HepG2 (cell line): ENCODE results near the gene PEX3. TPM values are rescaled to one million over a fixed set of nuclear protein-coding genes. Genes with fewer than 3 reads are reported as not detected.

Experiments
- ATAC-seq: fragments of 200-7000 bp; cut with Tn5 transposase; 3 replicates; pipeline ENCODE4 v1.9.1; 2020; ENCODE audit warnings: mild to moderate bottlenecking, moderate library complexity
- BruUV-seq: library from RNA; stranded (reverse); fragments of 400-500 nt; replicated peaks from 2 replicates; lab custom pipeline; 2021; lab: Mats Ljungman, UMichigan
- CTCF ChIA-PET: fragments of 300-600 bp; formaldehyde crosslinking; extraction: SDS; loops from one replicate; lab custom pipeline; 2021; ENCODE audit warnings: low total read pairs, inconsistent platforms, low intra/inter-chr PET ratio; lab: Yijun Ruan, JAX
- POLR2A ChIA-PET: fragments of 350-600 bp; sonication (Branson Sonifier 250); formaldehyde crosslinking; loops from one replicate; lab custom pipeline; 2020; ENCODE audit warnings: antibody characterized with exemption, inconsistent platforms; lab: Yijun Ruan, JAX
- DNase-seq: peaks from one replicate; pipeline ENCODE4 v3.0.0-alpha.2; 2015; ENCODE audit warnings: low spot score
- FAIRE-seq: peaks from 3 replicates; lab custom pipeline; 2011; peaks lifted over from hg19 to GRCh38; lab: Jason Lieb, UNC
- H2AFZ ChIP-seq: one replicate; pipeline ENCODE4 v1.6.1; 2011; ENCODE audit warnings: low read length, inconsistent platforms
- H3K27ac ChIP-seq: fragments of 300-600 bp; 3 replicates; pipeline ENCODE4 v1.8.0; 2011; ENCODE audit warnings: mixed run types, mild to moderate bottlenecking, mixed read lengths, low read length, inconsistent platforms; ENCODE audit not compliant: insufficient read depth; ENCODE audit errors: extremely low read length
- H3K27me3 ChIP-seq, 2 experiments: fragments of 200-600 bp in 1 of 2; 2 replicates in 1 of 2; 3 replicates in 1 of 2; pipeline versions ENCODE4 v1.6.0 to v1.8.0; 2011; ENCODE audit warnings: low read length in 2 of 2, mild to moderate bottlenecking in 2 of 2, moderate library complexity in 2 of 2, inconsistent platforms in 1 of 2; ENCODE audit not compliant: insufficient read depth in 2 of 2, control insufficient read depth in 1 of 2
- H3K36me3 ChIP-seq, 2 experiments: fragments of 200-600 bp in 1 of 2; replicated peaks in 1 of 2; 2 replicates in 1 of 2; 3 replicates in 1 of 2; pipeline versions ENCODE4 v1.5.1 to v1.8.0; 2011; ENCODE audit warnings: low read length in 2 of 2, inconsistent platforms in 1 of 2; ENCODE audit not compliant: insufficient read depth in 2 of 2, control insufficient read depth in 1 of 2
- H3K4me1 ChIP-seq: 2 replicates; pipeline ENCODE4 v1.5.1; 2012; ENCODE audit warnings: low read length, inconsistent platforms; ENCODE audit not compliant: insufficient read depth
- H3K4me2 ChIP-seq: 2 replicates; pipeline ENCODE4 v1.6.0; 2011; ENCODE audit warnings: low read depth, low read length, inconsistent platforms
- H3K4me3 ChIP-seq, 3 experiments: fragments of 200-600 bp in 1 of 3; sonication (generic), shearing (Covaris generic) in 1 of 3; replicated peaks in 1 of 3; 2 replicates each; pipeline ENCODE4 v1.5.1; 2011 to 2016; ENCODE audit warnings: low read length in 3 of 3, inconsistent platforms in 2 of 3, low read depth in 2 of 3, mild to moderate bottlenecking in 2 of 3, control low read depth in 1 of 3, mixed read lengths in 1 of 3; ENCODE audit not compliant: insufficient read depth in 1 of 3
- H3K79me2 ChIP-seq: one replicate; pipeline ENCODE4 v1.6.1; 2011; ENCODE audit warnings: low read length, inconsistent platforms; ENCODE audit not compliant: insufficient read depth
- H3K9ac ChIP-seq: 2 replicates; pipeline ENCODE4 v1.6.0; 2011; ENCODE audit warnings: mild to moderate bottlenecking, low read depth, low read length, inconsistent platforms; ENCODE audit not compliant: insufficient read depth
- H3K9me3 ChIP-seq: 2 replicates; pipeline ENCODE4 v1.5.1; 2012; ENCODE audit warnings: mild to moderate bottlenecking, low read length
- H4K20me1 ChIP-seq: 2 replicates; pipeline ENCODE4 v1.6.0; 2011; ENCODE audit warnings: inconsistent platforms, mild to moderate bottlenecking, low read length, moderate library complexity; ENCODE audit not compliant: insufficient read depth
- BCL3 ChIP-seq: sonication (generic); formaldehyde crosslinking; IDR thresholded peaks from 2 replicates; pipeline ENCODE4 v1.5.1; 2020; ENCODE audit warnings: mild to moderate bottlenecking, missing genetic modification reagents, moderate library complexity
- CENPBD1 ChIP-seq: sonication (generic); formaldehyde crosslinking; IDR thresholded peaks from 2 replicates; pipeline ENCODE4 v1.8.0; 2022; ENCODE audit warnings: missing genetic modification reagents, low read depth, mild to moderate bottlenecking, borderline replicate concordance
- GFI1 ChIP-seq: sonication (generic); formaldehyde crosslinking; IDR thresholded peaks from 2 replicates; pipeline ENCODE4 v1.5.0; 2020; ENCODE audit warnings: missing genetic modification reagents, mild to moderate bottlenecking, borderline replicate concordance
- HOXA7 ChIP-seq: sonication (generic); formaldehyde crosslinking; IDR thresholded peaks from 2 replicates; pipeline ENCODE4 v1.8.1; 2022; ENCODE audit warnings: mild to moderate bottlenecking, missing genetic modification reagents, moderate library complexity
- IRX3 ChIP-seq: sonication (generic); formaldehyde crosslinking; IDR thresholded peaks from 2 replicates; pipeline ENCODE4 v1.8.1; 2023; ENCODE audit warnings: mild to moderate bottlenecking, low read depth, missing genetic modification reagents, borderline replicate concordance
- MAF1 ChIP-seq: sonication (generic); formaldehyde crosslinking; IDR thresholded peaks from 2 replicates; pipeline ENCODE4 v1.5.0; 2020; ENCODE audit warnings: missing genetic modification reagents, borderline replicate concordance
- SMAD9 ChIP-seq: sonication (generic); formaldehyde crosslinking; IDR thresholded peaks from 2 replicates; pipeline ENCODE4 v1.5.1; 2020; ENCODE audit warnings: mild to moderate bottlenecking, missing genetic modification reagents
- SP5 ChIP-seq: IDR thresholded peaks from 2 replicates; pipeline ENCODE4 v1.6.1; 2016; ENCODE audit warnings: low read depth, borderline replicate concordance
- STAT6 ChIP-seq: sonication (generic); formaldehyde crosslinking; IDR thresholded peaks from 2 replicates; pipeline ENCODE4 v1.4.0; 2020; ENCODE audit warnings: missing genetic modification reagents, mild to moderate bottlenecking, borderline replicate concordance
- TCF7 ChIP-seq: sonication (generic); IDR thresholded peaks from 2 replicates; pipeline ENCODE4 v1.6.1; 2016; ENCODE audit warnings: antibody characterized with exemption, low read depth
- ZFX ChIP-seq: sonication (generic); formaldehyde crosslinking; IDR thresholded peaks from 2 replicates; pipeline ENCODE4 v1.4.0; 2020; ENCODE audit warnings: mild to moderate bottlenecking, low read depth, missing genetic modification reagents, moderate library complexity
- ZNF17 ChIP-seq: sonication (generic); formaldehyde crosslinking; IDR thresholded peaks from 2 replicates; pipeline ENCODE4 v1.5.0; 2020; ENCODE audit warnings: mild to moderate bottlenecking, missing genetic modification reagents
- ZNF383 ChIP-seq: sonication (generic); formaldehyde crosslinking; IDR thresholded peaks from 2 replicates; pipeline ENCODE4 v1.4.0; 2020; ENCODE audit warnings: missing genetic modification reagents, mild to moderate bottlenecking, borderline replicate concordance
- ZNF580 ChIP-seq: IDR thresholded peaks from 2 replicates; pipeline ENCODE4 v1.6.1; 2016; ENCODE audit warnings: low read depth, borderline replicate concordance
- ZNF747 ChIP-seq: sonication (generic); formaldehyde crosslinking; IDR thresholded peaks from 2 replicates; pipeline ENCODE4 v1.8.1; 2023; ENCODE audit warnings: missing genetic modification reagents, mild to moderate bottlenecking, borderline replicate concordance
- WGBS: methylation state at CpG from one replicate; pipeline ENCODE4 v1.1.6; 2017; ENCODE audit warnings: low lambda C conversion rate; 5-methylcytosine and 5-hydroxymethylcytosine counted together
- in situ Hi-C: cut with HindIII; loops from 2 replicates; pipeline ENCODE4 v1.10.0; 2017; ENCODE audit warnings: low pct_unique_long_range_greater_than_20kb; ENCODE audit not compliant: extremely low pct_ligation_motif_present
- intact Hi-C: fragments of 100-400 bp; cut with micrococcal nuclease; formaldehyde crosslinking; loops from one replicate; pipeline ENCODE4 v1.10.0; 2022; ENCODE audit not compliant: unreplicated experiment
- polyA plus RNA-seq, 8 experiments: library from polyadenylated mRNA; depleted of rRNA in 3 of 8; stranded (reverse) in 7 of 8; unstranded in 1 of 8; fragments of >200 nt; fragmentation: Illumina TruSeq in 4 of 8; extraction: Trizol in 4 of 8; gene quantifications; 2 replicates each; pipeline versions ENCODE4 v1.2.1 to v1.2.3, GENCODE V29; 2011 to 2016; ENCODE audit warnings: low read depth in 4 of 8, missing spikeins in 1 of 8, mixed read lengths in 1 of 8; ENCODE audit not compliant: insufficient read depth in 1 of 8
- total RNA-seq, 5 experiments: library from RNA; depleted of rRNA; stranded (reverse); fragments of >200 nt; fragmentation: Illumina TruSeq; extraction: Trizol; gene quantifications; 2 replicates each; pipeline ENCODE4 v1.2.3, GENCODE V29; 2016; ENCODE audit warnings: low read depth in 1 of 5

The PEX3 gene
- total and polyA plus RNA-seq, 2 of the 13 experiments (the other 11 are each of a cell fraction or from before 2014, with no cell fraction given) = 30.9 to 40.8 TPM

- H3K9ac ChIP-seq = no peak overlapping the region
- FAIRE-seq (no peak), DNase-seq (no peak), ATAC-seq (no peak)
- H2AFZ ChIP-seq = no peak overlapping the region
- H3K79me2 ChIP-seq = no peaks in the 10 kb centered on the region
- WGBS = 100% methylated on average over 2 of the region's 2 CpGs
- H3K4me1 ChIP-seq = no peaks in the 10 kb centered on the region
- H3K27me3 ChIP-seq = no peaks in the 10 kb centered on the region
- TF ChIP-seq SMAD9 (CRISPR knock-in tag) (no peak), ZFX (CRISPR knock-in tag) (no peak), ZNF383 (CRISPR knock-in tag) (no peak), ZNF17 (no peak), BCL3 (CRISPR knock-in tag) (no peak), IRX3 (CRISPR knock-in tag) (no peak), ZNF747 (no peak), TCF7 (no peak), CENPBD1 (no peak), HOXA7 (CRISPR knock-in tag) (no peak), MAF1 (CRISPR knock-in tag) (no peak), GFI1 (no peak), STAT6 (CRISPR knock-in tag) (no peak), SP5 (CRISPR knock-in tag) (no peak), ZNF580 (CRISPR knock-in tag) (no peak)
- H3K4me2 ChIP-seq = no peak overlapping the region
- no peaks in the 10 kb centered on the region for H4K20me1 ChIP-seq
- no peak overlapping the region for H3K4me3 ChIP-seq
- ChIA-PET POLR2A (no interaction called here), CTCF (no interaction called here)
- peaks cover 8 to 28% of the 10 kb centered on the region in 2 experiments for H3K36me3 ChIP-seq
- no peaks in the 10 kb centered on the region for H3K9me3 ChIP-seq
- H3K27ac ChIP-seq = no peak overlapping the region
- in situ Hi-C loops (no loop called here), intact Hi-C loops (no loop called here)
- no TSS peak for BruUV-seq
These were observed 14.9 kb downstream of the PEX3 start for GRCh38 chr6:143465546-143465945.
